ENCODE results near the gene CT55. TPM values are rescaled to one million over a fixed set of nuclear protein-coding genes. Genes with fewer than 3 reads are reported as not detected.

CT55 gene
- total RNA-seq, 1 experiment from 2014 or later, result not detected

DNA sequence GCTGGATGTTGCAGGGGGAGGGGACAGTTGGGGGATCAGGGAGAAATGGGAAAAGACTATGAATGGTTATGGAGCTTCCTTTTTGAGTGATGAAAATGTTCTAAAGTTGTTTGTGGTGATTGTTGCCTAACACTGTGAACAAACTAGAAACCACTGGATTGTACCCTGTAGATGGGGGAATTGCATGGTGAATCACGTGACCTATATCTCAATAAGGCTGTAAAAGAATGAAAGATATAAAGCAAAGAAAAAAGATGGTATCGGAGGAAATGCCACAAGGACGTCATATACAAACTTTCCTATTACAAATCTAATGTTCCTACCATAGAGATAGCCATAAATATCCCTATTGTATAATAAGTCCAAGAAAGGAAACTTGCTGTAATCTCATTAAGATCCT, 20.6 kb upstream of the CT55 start:
- no peaks in the 10 kb centered on the region for H3K4me1 ChIP-seq (ENCODE audit: control insufficient read depth in 1 of 2, insufficient read depth in 2 of 2, low read length in 2 of 2)
- no peak for TF ChIP-seq SRF (IDR thresholded peaks at IDR 0.05; ENCODE audit: low read depth)
- TF ChIP-seq YY1 (IDR thresholded peaks at IDR 0.05; ENCODE audit: extremely low read depth, insufficient replicate concordance, low read depth, low read length), result no peak
- no peak for TF ChIP-seq EZH2phosphoT487 (IDR thresholded peaks at IDR 0.05; ENCODE audit: borderline replicate concordance)
- no peak for TF ChIP-seq ELF1 (IDR thresholded peaks at IDR 0.05; ENCODE audit: borderline replicate concordance, low read depth)
- TF ChIP-seq JUND (IDR thresholded peaks at IDR 0.05), result no peak
- TF ChIP-seq POLR2A (IDR thresholded peaks at IDR 0.05; ENCODE audit: borderline replicate concordance, extremely low read depth, insufficient read depth, insufficient read length), result no peak
- TF ChIP-seq, protein P1, sequence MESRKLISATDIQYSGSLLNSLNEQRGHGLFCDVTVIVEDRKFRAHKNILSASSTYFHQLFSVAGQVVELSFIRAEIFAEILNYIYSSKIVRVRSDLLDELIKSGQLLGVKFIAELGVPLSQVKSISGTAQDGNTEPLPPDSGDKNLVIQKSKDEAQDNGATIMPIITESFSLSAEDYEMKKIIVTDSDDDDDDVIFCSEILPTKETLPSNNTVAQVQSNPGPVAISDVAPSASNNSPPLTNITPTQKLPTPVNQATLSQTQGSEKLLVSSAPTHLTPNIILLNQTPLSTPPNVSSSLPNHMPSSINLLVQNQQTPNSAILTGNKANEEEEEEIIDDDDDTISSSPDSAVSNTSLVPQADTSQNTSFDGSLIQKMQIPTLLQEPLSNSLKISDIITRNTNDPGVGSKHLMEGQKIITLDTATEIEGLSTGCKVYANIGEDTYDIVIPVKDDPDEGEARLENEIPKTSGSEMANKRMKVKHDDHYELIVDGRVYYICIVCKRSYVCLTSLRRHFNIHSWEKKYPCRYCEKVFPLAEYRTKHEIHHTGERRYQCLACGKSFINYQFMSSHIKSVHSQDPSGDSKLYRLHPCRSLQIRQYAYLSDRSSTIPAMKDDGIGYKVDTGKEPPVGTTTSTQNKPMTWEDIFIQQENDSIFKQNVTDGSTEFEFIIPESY (IDR thresholded peaks at IDR 0.05; ENCODE audit: extremely low read depth, insufficient replicate concordance, low read length), result no peak
- TF ChIP-seq SP1 (IDR thresholded peaks at IDR 0.05; ENCODE audit: low read depth), result no peak
- TF ChIP-seq, protein P2, sequence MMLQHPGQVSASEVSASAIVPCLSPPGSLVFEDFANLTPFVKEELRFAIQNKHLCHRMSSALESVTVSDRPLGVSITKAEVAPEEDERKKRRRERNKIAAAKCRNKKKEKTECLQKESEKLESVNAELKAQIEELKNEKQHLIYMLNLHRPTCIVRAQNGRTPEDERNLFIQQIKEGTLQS (IDR thresholded peaks at IDR 0.05), result no peak
- no peak for TF ChIP-seq ZFX (IDR thresholded peaks at IDR 0.05)
- RAD21 ChIA-PET (ENCODE audit: low non-redundant PET in 1 of 2, low total read pairs in 2 of 2, uncharacterized antibody in 2 of 2, unreplicated experiment in 2 of 2), result no interaction called here
- no peak overlapping the region for H3K4me3 ChIP-seq (replicated peaks in 1 of 2; ENCODE audit: low read depth in 1 of 2, low read length in 2 of 2)
- no TSS peak for BruUV-seq (replicated peaks)
- H3K9me3 ChIP-seq (ENCODE audit: control insufficient read depth in 1 of 2, insufficient read depth in 1 of 2, low read depth in 1 of 2, low read length in 2 of 2), result no peaks in the 10 kb centered on the region
- intact Hi-C loops (cut with micrococcal nuclease), result no loop called here
- POLR2A ChIA-PET, result no interaction called here
- H4K20me1 ChIP-seq (ENCODE audit: insufficient read depth), result no peaks in the 10 kb centered on the region
- no peaks in the 10 kb centered on the region for H3K79me2 ChIP-seq (ENCODE audit: insufficient read depth, low read length)
- no peak overlapping the region for H3K27ac ChIP-seq (ENCODE audit: low read depth, low read length)
- H3K36me3 ChIP-seq (ENCODE audit: control insufficient read depth in 1 of 2, insufficient read depth in 2 of 2, low read length in 2 of 2), result no peaks in the 10 kb centered on the region
- no peak overlapping the region for H2AFZ ChIP-seq (ENCODE audit: low read depth, low read length, poor library complexity, severe bottlenecking)
- no peak for ATAC-seq
- H3K9me2 ChIP-seq (ENCODE audit: insufficient read depth), result no peaks in the 10 kb centered on the region
- H3K4me2 ChIP-seq (ENCODE audit: low read length), result no peak overlapping the region
- CTCF ChIA-PET, result no interaction called here
- DNase-seq (ENCODE audit: low read depth, low spot score), result no peak
- H3K27me3 ChIP-seq (ENCODE audit: insufficient read depth, low read length), result no peaks in the 10 kb centered on the region
- no peak overlapping the region for H3K9ac ChIP-seq (ENCODE audit: low read length)
